IMR-90 (cell line): ENCODE results near the gene SGMS1.

Source experiments
- CEBPB ChIP-seq: IDR thresholded peaks from 2 replicates; pipeline ENCODE4 v1.6.1; 2012; ENCODE audit warnings: low read depth, low read length, improper control_type of control experiment
- CTCF ChIP-seq: conservative IDR thresholded peaks from 2 replicates; pipeline ENCODE4 v1.5.1; 2012; ENCODE audit warnings: mild to moderate bottlenecking, low read depth, low read length, improper control_type of control experiment
- FOS ChIP-seq: fragments of 150-350 bp; IDR thresholded peaks from 2 replicates; pipeline ENCODE4 v1.6.1; 2016; ENCODE audit warnings: low read depth, low read length
- MXI1 ChIP-seq: IDR thresholded peaks from 2 replicates; pipeline ENCODE4 v1.6.1; 2012; ENCODE audit warnings: low read depth, mild to moderate bottlenecking, low read length, moderate library complexity, borderline replicate concordance
- POLR2A ChIP-seq: IDR thresholded peaks from 2 replicates; pipeline ENCODE4 v1.6.1; 2012; ENCODE audit warnings: mild to moderate bottlenecking, low read depth, low read length
- RAD21 ChIP-seq: IDR thresholded peaks from 2 replicates; pipeline ENCODE4 v1.6.1; 2012; ENCODE audit warnings: low read length, improper control_type of control experiment
- RCOR1 ChIP-seq: IDR thresholded peaks from 2 replicates; pipeline ENCODE4 v1.6.1; 2012; ENCODE audit warnings: mild to moderate bottlenecking, low read length, improper control_type of control experiment; ENCODE audit not compliant: insufficient replicate concordance

- TF ChIP-seq CTCF (no peak), RCOR1 (no peak), RAD21 (no peak), MXI1 (no peak), FOS (no peak), POLR2A (no peak), CEBPB (no peak)
Measured at GRCh38 chr10:50419091-50419490, 204.7 kb downstream of the SGMS1 start.
